HG02840 (cell line): ENCODE measurements around the gene SLC4A4.

Experiments used
- ATAC-seq: cut with Tn5 transposase; IDR thresholded peaks from one replicate; pipeline ENCODE4 v1.9.1; 2021; ENCODE audit warnings: mild to moderate bottlenecking, moderate library complexity, moderate number of reproducible peaks; ENCODE audit not compliant: unreplicated experiment, low FRiP score

SLC4A4 gene

DNA sequence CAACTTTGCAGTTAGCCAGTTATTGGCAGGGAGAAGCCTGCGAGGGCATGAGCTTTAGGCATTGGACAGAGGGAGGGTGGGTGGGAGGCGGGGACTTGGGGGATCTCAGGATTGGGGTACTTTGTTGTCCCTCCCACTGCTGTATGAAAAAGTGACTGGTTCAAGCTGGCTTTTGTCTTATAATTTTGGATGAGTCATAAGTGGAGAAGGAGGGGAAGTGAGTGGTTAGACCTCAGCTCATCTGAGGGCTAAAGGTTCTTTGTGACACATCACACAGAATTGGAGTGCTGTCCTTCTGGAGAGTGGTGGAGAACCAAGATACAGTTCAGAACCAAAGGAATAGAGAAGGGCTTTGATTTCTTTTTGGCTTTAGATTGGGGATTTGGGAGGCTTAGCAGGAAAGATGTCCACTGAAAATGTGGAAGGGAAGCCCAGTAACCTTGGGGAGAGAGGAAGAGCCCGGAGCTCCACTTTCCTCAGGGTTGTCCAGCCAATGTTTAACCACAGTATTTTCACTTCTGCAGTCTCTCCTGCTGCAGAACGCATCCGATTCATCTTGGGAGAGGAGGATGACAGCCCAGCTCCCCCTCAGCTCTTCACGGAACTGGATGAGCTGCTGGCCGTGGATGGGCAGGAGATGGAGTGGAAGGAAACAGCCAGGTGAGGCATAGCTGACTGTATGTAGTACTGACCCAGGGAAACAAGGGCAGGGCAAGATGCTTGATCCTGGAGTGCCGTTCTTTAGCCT lies at the start of gene SLC4A4:
Gene SLC4A4 (plus strand): TSS at position 175 of the 748 bp plus-strand sequence.
- ATAC-seq = peak; percentile 100

DNA sequence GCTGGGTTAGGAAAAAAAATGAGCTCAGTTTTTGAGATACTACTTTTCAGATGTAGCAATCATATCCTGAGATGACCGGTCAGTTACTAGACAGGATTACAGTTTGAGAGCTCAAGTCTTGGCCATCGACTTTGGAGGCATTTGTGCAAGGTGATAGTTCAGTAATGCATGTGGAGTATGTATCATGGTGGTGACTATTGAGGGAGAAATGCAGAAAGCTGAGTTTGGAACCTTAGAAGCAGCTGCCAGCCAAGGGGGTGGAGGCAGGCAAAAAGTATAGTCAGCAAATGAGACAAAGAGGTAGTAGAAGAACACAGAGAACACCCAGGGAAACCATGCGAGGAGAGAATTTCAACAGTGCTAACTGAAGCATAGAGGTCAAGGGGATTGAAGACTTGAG lies 48.7 kb upstream of the SLC4A4 start:
- no peak for ATAC-seq

DNA sequence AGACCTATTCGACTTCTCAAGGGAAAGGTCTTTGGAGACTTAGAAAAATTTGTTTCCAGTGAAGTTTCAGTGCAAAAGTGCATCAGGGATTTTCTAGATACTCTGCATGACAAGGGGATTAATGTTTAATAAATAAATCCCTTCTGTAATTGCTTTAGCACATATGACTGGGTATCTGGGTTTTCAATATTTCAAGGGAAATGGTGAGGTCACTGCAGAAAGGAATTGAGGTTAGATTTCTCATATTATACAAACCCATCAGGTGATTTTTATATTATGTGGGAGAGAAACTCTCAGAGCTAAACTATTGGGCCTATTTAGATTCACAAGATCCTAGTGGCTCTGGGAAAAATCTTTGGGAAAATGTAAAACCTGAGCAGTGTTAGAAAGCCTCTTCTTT lies 48.3 kb upstream of the SLC4A4 start:
- no peak for ATAC-seq

DNA sequence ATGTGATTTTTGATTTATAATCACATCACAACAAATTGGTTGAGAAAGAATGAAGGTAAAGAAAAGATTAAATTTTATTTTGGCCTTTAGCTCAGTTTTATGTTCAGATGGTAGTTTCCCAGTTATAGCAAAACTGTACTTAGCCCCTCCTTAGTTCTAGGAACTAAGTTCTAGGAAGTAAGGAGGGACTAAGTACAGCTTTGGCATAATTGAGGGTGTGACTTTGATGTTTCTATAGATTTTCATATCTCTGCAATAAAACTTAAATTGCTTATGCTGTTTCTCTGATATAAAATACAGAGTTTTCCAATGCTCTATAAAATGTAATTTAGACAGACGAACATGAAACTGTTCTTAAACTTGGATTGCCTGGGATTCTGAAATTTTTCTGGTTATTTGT lies 46.6 kb upstream of the SLC4A4 start:
- no peak for ATAC-seq

DNA sequence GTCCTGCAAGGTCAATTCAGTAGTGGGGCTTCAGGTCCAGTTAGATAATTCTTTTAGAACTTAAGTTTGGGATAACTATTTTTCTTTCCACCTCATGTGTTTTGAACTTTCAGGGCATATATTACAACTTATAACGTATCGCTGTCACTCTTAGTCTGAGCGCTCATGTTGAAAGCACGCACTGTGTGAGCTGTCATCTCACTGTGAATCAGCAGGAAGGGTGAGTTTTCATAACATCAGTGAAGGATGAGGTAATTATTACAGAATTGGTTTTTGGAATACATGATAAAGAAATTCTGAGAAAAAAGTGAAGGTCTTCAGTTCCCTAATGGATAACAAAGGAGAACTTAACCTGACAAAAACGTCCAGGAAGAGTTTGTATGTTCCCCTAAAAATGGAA lies 45.1 kb upstream of the SLC4A4 start:
- ATAC-seq = no peak

DNA sequence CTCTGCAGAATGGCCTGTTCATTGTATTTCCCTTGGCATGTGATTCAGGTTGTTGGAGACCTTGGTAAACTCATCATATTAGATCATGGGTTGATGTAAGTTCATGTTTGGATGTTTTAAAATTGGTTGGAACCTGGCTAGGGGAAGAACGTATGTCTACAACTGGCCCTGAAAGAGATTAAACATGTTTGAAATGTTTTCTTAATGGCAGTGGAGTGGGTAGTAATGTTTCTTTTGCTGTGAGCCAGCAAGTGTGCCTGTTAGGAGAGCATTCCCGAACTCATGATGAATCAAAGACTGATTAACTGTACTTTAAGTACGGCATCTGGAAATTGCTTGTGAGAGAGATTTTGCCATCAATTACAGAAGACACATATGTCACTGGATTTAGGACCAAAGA lies 44.5 kb upstream of the SLC4A4 start:
- no peak for ATAC-seq

DNA sequence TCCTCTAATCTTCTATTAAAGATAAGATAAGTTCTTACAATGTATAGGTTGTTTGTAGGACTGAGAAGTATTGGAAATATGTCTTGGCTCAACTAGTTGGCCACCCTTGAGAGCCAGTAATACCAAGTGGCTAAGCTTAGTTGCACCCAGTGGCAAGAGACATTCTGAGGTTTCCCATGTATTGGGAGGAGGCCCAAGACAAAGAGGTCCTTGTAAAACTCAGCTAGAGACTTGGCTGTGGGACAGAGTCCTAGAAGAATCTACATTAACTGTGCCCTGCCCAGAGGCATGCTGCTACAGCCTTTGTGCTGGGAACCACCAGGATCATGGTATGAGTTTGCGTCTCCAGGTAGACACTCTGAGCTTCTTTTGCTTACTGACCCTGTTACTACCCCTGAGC lies 41.9 kb upstream of the SLC4A4 start:
- no peak for ATAC-seq

DNA sequence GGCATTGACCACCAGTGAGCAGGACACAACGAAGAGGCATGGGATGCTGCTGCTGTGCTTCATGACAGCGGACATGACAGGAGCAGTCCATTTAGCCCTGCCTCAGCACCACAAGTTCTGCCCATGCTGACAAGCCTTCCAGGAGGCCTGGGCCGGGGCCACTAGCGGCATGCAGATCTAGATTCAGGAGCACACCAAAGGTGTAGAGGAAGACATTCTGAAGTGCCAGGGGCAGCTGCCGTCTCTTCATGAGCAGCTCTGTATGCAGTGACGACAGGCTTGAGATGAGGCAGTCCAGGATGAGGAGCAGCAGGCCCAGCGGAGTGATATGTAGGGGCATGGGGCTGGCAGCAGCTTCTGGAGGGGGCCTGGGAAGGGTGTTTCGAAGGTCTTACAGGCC lies 38.5 kb upstream of the SLC4A4 start:
- no peak for ATAC-seq

DNA sequence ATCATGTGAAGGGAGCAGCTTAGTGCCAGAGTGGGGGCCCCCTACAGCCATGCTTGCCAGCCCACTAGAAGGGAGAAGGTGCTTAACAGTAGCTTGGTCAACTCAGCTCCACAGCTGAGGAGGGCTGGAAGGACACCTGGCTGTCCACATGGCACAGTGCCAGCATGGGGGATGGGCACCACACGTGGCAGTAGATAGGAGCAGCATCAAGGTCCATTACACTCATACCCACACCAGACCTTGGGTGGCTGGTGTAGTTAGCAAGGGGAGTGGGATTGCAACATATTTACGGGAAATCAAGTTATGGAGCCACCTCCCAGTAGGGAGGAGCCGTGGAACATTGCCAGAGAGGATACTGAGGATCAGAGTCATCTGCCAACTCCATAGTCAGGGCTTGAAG lies 37.9 kb upstream of the SLC4A4 start:
- ATAC-seq = no peak

DNA sequence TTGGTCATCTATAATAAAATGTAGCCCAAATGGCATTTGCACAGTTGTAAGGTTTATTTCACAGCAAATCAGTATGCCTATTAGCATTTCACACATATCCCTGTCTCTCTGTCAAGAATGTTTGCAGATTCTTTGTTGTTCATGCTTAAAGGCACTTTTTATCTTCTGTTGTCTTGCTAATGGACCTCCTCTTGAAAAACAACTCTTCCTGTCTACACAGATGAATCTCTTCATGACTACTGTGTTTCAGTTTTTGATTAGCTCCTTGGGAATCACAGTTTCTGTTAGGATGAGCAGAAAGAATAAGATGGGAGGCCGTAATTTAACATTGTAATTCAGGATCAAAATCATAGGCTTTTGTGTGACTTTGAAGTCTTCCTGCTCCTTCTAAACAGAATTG lies 35.5 kb upstream of the SLC4A4 start:
- no peak for ATAC-seq

DNA sequence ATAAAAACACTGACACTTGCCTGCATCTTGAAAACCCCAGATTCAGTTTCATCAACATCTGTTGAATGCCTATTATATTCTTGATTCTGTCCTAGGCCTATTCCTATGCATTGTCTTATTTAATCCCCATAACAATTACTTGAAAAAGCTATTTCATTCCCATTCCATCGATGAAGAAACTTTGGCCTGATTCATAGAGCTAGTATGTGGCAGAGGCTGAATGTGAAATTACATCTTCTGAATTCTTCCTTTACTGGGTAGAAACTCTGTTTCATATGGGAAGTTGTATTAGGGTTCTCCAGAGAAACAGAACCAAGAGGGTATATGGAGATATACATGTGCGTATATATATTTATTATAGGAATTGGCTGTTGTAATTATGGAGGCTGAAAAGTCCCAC lies 35.0 kb upstream of the SLC4A4 start:
- no peak for ATAC-seq

DNA sequence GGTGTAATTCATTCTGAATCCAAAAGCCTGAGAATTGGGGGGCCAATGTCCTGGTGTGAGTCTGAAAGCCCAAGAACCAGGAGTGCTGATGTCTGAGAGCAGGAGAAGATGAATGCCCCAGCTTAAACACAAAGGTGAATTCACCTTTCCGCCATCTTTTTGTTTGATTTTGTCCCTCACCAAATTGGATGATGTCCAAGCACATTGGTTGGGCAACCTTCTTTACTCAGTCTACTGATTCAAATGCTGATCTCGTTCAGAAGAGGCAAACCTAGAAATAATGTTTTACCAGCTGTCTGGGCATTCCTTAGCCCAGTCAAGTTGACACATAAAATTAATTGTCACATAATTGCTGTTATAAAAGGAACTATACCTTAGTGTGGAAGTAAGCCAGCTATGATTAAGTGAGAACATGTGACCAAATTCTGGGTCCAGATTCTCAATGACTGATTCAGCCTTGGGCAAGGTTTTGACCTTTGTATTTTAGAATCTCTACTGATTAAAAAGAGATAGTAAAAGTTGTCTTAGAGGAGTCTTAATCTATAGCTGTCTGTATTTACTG lies 34.5 kb upstream of the SLC4A4 start:
- ATAC-seq = no peak

DNA sequence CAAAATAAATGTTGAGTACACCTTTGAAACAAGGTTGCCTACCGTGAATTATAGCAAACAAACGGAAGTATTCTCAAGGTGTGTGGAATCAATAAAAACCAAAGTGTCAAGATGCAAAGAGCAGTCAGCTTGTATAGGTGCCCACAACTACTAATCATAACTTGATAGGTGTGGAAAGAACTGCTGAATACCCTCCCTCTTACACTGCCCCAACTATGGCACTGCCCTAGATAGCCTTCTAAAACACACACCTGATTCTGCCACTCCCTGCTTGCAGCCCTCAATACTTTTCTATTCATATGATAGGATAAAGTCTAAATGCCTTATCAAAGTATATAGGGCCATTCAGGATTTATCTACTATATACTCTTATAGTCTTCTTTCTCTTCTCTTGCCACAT lies 31.1 kb upstream of the SLC4A4 start:
- no peak for ATAC-seq

DNA sequence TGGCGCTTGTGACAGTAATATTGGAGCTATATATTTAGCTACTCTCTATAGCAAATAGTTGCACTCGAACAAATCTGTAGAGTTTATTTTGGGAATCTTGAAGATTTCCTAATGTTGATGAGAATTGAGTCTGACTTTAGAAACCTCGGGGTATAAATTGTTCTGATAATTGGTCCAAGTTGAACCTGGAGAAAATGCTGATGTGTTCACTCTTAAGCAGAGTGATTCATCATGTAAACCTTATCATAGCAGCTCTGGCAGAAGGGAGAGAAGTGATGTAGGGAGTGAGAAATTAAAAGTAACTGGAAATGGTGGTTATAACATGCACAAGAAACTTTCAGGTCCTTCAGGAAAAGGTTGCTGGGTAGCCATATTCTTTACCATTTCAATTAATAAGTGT lies 16.4 kb upstream of the SLC4A4 start:
- no peak for ATAC-seq

DNA sequence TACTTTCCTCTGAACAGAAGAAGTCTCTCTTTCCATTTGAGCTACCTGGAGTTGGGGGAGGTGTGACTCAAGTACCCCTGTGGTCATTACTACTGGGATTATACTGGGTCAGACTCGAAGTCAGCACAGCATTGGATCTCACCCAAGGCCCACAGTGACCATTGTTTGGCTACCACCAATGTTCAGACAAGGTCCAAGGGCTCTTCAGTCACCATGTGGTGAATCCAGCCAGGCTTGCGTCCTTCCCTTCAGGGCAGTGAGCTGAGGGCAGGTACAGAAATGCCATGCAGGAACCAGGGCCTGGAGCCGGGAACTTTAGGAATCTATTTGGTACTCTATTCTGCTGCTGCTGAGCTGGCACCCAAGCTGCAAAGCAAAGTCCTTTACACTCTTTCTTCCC lies 5.5 kb upstream of the SLC4A4 start:
- ATAC-seq = no peak

DNA sequence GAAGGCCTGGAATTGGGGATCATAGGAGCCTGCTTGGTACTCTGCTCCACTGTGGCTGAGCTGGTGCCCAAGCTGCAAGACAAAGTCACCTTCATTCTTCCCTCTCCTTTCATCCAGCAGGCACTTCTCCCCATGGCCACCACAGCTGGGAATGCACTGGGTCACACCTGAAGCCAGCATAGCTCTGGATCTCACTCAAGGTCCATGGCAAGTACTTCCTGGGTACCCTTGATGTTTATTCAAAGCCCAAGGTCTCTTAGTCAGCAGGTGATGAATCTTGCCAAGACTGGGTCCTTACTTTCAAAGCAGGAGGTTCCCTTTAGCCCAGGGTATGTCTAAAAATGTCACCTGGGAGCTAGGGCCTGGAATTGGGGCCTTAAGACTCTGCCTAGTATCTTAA lies 4.9 kb upstream of the SLC4A4 start:
- no peak for ATAC-seq

DNA sequence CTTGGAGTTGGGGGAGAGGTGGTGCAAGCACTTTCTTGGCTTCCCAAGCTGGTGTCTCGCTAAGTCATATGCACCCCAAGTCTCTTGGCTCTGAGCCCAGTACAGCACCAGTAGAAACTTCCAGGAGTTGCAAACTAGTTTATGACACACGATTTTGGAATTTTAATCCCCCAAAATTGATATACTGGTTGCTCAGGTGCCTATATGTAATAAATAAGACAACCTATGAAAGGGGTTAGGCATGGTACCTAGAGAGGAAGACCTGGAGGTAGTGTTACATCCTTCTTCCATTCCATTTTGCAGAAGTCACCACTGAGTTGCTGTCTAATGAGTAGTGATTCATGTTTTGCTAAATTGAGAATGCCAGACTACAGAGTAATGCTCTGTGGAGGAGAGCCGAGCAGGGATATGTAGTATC lies 4.3 kb upstream of the SLC4A4 start:
- ATAC-seq = no peak

DNA sequence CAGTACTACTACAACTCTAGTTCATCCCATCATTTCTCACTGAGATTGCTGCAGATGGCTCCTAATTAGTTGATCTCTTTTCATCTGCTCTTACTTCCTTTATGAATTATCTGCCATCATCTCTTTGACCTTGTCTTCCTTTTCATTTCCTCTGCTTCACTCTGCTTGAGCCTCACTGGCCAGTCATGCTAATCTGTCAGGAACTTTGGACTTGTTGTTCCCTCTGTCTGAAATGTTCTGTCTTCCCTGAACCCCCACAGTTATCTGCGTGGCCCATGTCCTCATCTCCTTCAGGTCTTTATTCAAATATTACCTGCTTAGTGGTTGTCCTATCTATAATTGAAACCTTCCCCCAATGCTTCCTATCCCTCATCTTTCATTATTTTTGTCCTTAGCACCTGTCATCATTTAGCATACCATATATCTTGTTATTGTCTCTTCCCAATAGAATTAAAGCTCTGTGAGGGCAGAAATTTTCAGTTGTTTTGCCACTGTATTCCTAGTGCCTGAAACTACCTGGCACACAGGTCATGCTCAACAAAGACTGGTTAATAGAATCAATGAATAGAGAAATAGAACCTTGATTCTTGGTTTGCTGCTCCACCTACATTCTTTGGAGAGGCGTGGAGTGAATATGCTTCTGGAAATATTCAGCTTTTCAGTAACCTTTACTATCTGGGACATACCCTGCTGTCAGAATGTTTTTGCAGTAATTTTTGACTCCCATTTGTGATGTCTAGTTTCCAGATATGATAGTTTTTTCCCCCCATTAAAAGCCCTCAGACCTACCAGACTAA lies 5.0 kb downstream of the SLC4A4 start:
- no peak for ATAC-seq

DNA sequence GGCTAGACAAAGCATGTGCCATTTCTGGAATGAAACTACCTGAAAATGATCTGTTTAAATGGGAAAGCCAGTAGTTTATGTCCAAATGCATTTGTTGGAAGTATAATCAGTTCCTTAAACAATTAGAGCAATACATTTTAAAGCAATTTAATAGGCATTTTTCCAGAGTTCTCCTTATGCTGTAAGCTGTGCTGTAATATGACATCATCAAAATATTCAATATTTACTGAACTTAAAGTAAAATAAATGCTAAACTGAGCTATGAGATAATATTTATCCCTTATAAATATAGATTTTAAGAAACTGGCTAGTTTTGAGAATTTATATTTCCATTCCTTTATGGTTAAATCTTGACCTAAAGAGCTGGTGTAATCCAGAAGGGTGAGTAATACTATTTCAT lies 7.9 kb downstream of the SLC4A4 start:
- no peak for ATAC-seq

DNA sequence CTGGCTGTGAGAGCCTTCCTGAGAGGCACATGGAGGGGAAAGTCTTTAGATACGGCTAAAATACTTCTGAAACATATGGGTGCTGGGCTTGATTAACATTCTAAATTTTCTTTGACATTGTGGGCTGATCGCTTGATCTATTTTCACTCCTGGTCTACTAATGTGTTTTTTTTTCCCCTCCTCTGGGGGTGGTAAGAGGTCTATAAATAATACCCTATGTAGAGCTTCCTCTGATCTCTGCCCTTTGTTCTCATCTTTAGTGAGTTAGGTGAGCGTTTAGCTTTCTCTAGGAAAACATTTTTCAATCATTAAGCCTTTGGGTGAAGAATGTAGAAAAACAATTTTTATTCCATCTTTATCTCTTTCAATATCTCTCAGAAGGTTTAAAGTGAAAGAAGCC lies 9.8 kb downstream of the SLC4A4 start:
- ATAC-seq = no peak

DNA sequence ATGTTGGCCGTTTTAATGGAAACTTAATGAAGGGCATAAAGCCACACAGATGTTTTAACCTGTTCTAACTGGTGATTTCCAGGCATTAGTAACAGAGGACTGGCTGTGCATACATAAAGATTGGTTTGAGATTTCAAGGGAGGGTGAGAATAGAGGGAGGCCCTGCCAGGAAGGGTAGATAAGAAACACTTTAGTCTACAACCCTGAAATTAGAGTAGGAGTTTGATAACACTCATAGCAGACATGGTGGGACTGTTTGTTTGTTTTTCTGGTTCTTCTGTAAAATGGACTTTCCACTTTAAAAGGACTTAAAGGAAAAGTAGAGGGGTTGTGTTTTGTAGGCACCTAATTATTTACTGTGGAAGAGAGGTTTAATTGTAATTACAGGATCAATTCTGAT lies 16.2 kb downstream of the SLC4A4 start:
- no peak for ATAC-seq

DNA sequence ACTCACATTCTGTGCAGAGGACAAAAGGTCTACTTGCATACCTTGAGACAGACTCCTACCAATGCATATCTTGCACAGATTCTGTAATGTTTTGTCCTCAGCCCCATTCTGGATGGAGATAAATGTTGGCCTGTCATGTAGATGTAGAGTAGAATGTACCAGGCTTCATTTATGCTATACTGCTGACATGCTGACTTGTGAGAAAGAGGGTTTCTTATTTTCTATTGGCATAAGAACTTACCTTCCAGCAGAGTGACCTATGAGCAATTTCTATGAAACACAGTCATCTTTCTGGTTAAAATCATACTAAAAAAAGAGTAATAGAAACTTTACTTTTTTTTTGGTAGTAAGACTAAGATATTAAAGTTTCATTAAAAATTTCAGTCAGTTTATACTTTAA lies 17.2 kb downstream of the SLC4A4 start:
- ATAC-seq = no peak
